CD4-positive, alpha-beta T cell (primary cell): ENCODE results near the gene NDRG4. TPM values are rescaled to one million over a fixed set of nuclear protein-coding genes. Genes with fewer than 3 reads are reported as not detected.

Experiments used
- ATAC-seq: fragments of 200-7000 bp; cut with Tn5 transposase; one replicate; pipeline ENCODE4 v1.10.0; 2022; ENCODE audit warnings: mild to moderate bottlenecking; ENCODE audit not compliant: poor library complexity
- CTCF ChIA-PET: fragments of 350-600 bp; sonication (Branson Sonifier 250); formaldehyde crosslinking; loops from one replicate; lab custom pipeline; 2021; ENCODE audit warnings: antibody characterized with exemption, inconsistent platforms; lab: Charles Lee
- POLR2A ChIA-PET: fragments of 350-600 bp; sonication (Branson Sonifier 250); formaldehyde crosslinking; loops from one replicate; lab custom pipeline; 2021; ENCODE audit warnings: antibody characterized with exemption, inconsistent platforms; lab: Charles Lee
- DNase-seq, 14 experiments: peaks; one replicate each; pipeline ENCODE4 v3.0.0-alpha.2; 2013 to 2020; ENCODE audit warnings: mixed read lengths in 2 of 14
- H3K27ac ChIP-seq, 2 donors: one replicate each; pipeline versions ENCODE4 v1.5.1 to v1.7.0; 2013; ENCODE audit warnings: low read length in 2 of 2, low read depth in 1 of 2, mild to moderate bottlenecking in 1 of 2
- H3K27me3 ChIP-seq, 2 experiments: 1 replicate in 1 of 2; 2 replicates in 1 of 2; pipeline versions ENCODE4 v1.6.1 to v1.7.0; 2013; ENCODE audit warnings: low read length in 2 of 2, control low read depth in 1 of 2, mild to moderate bottlenecking in 1 of 2, moderate library complexity in 1 of 2; ENCODE audit not compliant: insufficient read depth in 2 of 2, control insufficient read depth in 1 of 2
- H3K36me3 ChIP-seq: one replicate; pipeline ENCODE4 v1.6.1; 2013; ENCODE audit warnings: low read length, control low read depth; ENCODE audit not compliant: insufficient read depth
- H3K4me1 ChIP-seq: one replicate; pipeline ENCODE4 v1.6.1; 2013; ENCODE audit warnings: low read length, control low read depth; ENCODE audit not compliant: insufficient read depth
- H3K4me3 ChIP-seq: one replicate; pipeline ENCODE4 v1.5.1; 2013; ENCODE audit warnings: mild to moderate bottlenecking, low read length, moderate library complexity
- H3K9me3 ChIP-seq, 2 experiments: 1 replicate in 1 of 2; 2 replicates in 1 of 2; pipeline versions ENCODE4 v1.6.1 to v1.7.0; 2013; ENCODE audit warnings: low read length in 2 of 2, mild to moderate bottlenecking in 2 of 2, control low read depth in 1 of 2, moderate library complexity in 1 of 2; ENCODE audit not compliant: control insufficient read depth in 1 of 2, insufficient read depth in 1 of 2
- H3K27ac Mint-ChIP-seq: one replicate; pipeline ENCODE4 v1.8.0; 2020; ENCODE audit warnings: mixed read lengths
- H3K27me3 Mint-ChIP-seq: one replicate; pipeline ENCODE4 v1.8.0; 2021; ENCODE audit warnings: mixed read lengths
- H3K36me3 Mint-ChIP-seq: one replicate; pipeline ENCODE4 v1.8.0; 2021; ENCODE audit warnings: low read depth, mixed read lengths
- H3K4me1 Mint-ChIP-seq: one replicate; pipeline ENCODE4 v1.8.0; 2021; ENCODE audit warnings: low read depth, mixed read lengths
- H3K4me3 Mint-ChIP-seq: one replicate; pipeline ENCODE4 v1.8.0; 2020; ENCODE audit warnings: mild to moderate bottlenecking, mixed read lengths
- H3K9me3 Mint-ChIP-seq: one replicate; pipeline ENCODE4 v1.8.0; 2020; ENCODE audit warnings: mixed read lengths
- CTCF ChIP-seq: fragments of 200-600 bp; IDR thresholded peaks from one replicate; pipeline ENCODE4 v1.8.0; 2022; ENCODE audit warnings: antibody characterized with exemption, mild to moderate bottlenecking
- intact Hi-C, 2 experiments: fragments of 100-400 bp; cut with DNase I in 1 of 2; cut with micrococcal nuclease in 1 of 2; formaldehyde crosslinking; loops; one replicate each; pipeline versions ENCODE4 v1.15.1 to v1.9.0; 2023 to 2025; cut with DNase I, micrococcal nuclease
- total RNA-seq, 174 experiments: library from RNA in 2 of 174; stranded (reverse) in 2 of 174; gene quantifications; one replicate each; pipeline ENCODE4 v1.2.3 and lab custom pipeline; 2021 to 2026

Gene NDRG4
- total RNA-seq, 2 experiments from 2014 or later, result 2.8 to 3.2 TPM

- Mint-ChIP-seq H3K4me1 (no peaks in the 10 kb centered on the region), H3K27ac (no peak overlapping the region), H3K4me3 (no peak overlapping the region), H3K36me3 (no peaks in the 10 kb centered on the region), H3K27me3 (peaks cover 46% of the 10 kb centered on the region), H3K9me3 (no peaks in the 10 kb centered on the region)
- H3K9me3 ChIP-seq, result peaks cover 0 to 16% of the 10 kb centered on the region in 2 experiments
- CTCF ChIA-PET, result no interaction called here
- ATAC-seq (no peak), DNase-seq (no peak)
- no peak for TF ChIP-seq CTCF
- no peaks in the 10 kb centered on the region for H3K36me3 ChIP-seq
- H3K4me1 ChIP-seq, result peaks cover 13% of the 10 kb centered on the region
- POLR2A ChIA-PET, result no interaction called here
- intact Hi-C loops, result no loop called here
- H3K27me3 ChIP-seq, result peaks cover 28 to 41% of the 10 kb centered on the region in 2 experiments
- no peak overlapping the region for H3K27ac ChIP-seq
- H3K4me3 ChIP-seq, result no peak overlapping the region
Observed at GRCh38 chr16:58461056-58461455, 38.9 kb upstream of the NDRG4 start.

- no peak overlapping the region for H3K4me3 ChIP-seq
- H3K9me3 ChIP-seq, result peaks cover 0 to 18% of the 10 kb centered on the region in 2 experiments
- POLR2A ChIA-PET, result no interaction called here
- no peak for ATAC-seq
- peaks cover 34 to 47% of the 10 kb centered on the region in 2 experiments for H3K27me3 ChIP-seq
- no peak for DNase-seq
- H3K36me3 ChIP-seq, result no peaks in the 10 kb centered on the region
- intact Hi-C loops, result no loop called here
- H3K27ac ChIP-seq, result no peak overlapping the region
- Mint-ChIP-seq H3K27ac (no peak overlapping the region), H3K27me3 (peaks cover 52% of the 10 kb centered on the region), H3K4me3 (no peak overlapping the region), H3K9me3 (no peaks in the 10 kb centered on the region), H3K36me3 (no peaks in the 10 kb centered on the region), H3K4me1 (no peaks in the 10 kb centered on the region)
- CTCF ChIA-PET, result no interaction called here
- H3K4me1 ChIP-seq, result peaks cover 13% of the 10 kb centered on the region
- no peak for TF ChIP-seq CTCF
Observed at GRCh38 chr16:58461640-58462039, 38.3 kb upstream of the NDRG4 start.

GRCh38 chr16:58462089-58462488, 37.9 kb upstream of the NDRG4 start:
- no peaks in the 10 kb centered on the region for H3K4me1 Mint-ChIP-seq
- intact Hi-C loops, result no loop called here
- ChIA-PET POLR2A (no interaction called here), CTCF (no interaction called here)
- H3K36me3 Mint-ChIP-seq, result no peaks in the 10 kb centered on the region
- ATAC-seq (no peak), DNase-seq (no peak)
- no peak overlapping the region for H3K27ac Mint-ChIP-seq
- Histone ChIP-seq H3K4me1 (peaks cover 13% of the 10 kb centered on the region), H3K27ac (no peak overlapping the region), H3K27me3 (peaks cover 38 to 51% of the 10 kb centered on the region in 2 experiments), H3K4me3 (no peak overlapping the region), H3K36me3 (no peaks in the 10 kb centered on the region), H3K9me3 (peaks cover 0 to 18% of the 10 kb centered on the region in 2 experiments)
- peak overlapping the region; percentile 45 for H3K4me3 Mint-ChIP-seq
- no peak for TF ChIP-seq CTCF
- H3K9me3 Mint-ChIP-seq, result no peaks in the 10 kb centered on the region
- H3K27me3 Mint-ChIP-seq, result peaks cover 56% of the 10 kb centered on the region
